Ramos (cell line): ENCODE data around the gene OTX1.
"Not testable (repeated sequence)": the region's sequence is repeated elsewhere in the genome, so short reads cannot be mapped to it uniquely, and the experiment has no call there.

ENCODE experiments used
- in situ Hi-C: fragments of 300-500 bp; cut with MboI; formaldehyde crosslinking; loops from one replicate; pipeline ENCODE4 v1.14.3; 2022; ENCODE audit warnings: low sequenced_read_pairs; ENCODE audit not compliant: unreplicated experiment

OTX1 gene

GRCh38 chr2:63058144-63058920 lies 7.7 kb downstream of the OTX1 start:
- in situ Hi-C loops = no loop called here

- in situ Hi-C loops = no loop called here
These were observed 8.5 kb downstream of the OTX1 start for GRCh38 chr2:63058921-63059792.

- in situ Hi-C loops = no loop called here
These were observed 9.3 kb downstream of the OTX1 start for GRCh38 chr2:63059793-63060471.

GRCh38 chr2:63060472-63060991 lies 9.9 kb downstream of the OTX1 start:
- in situ Hi-C loops = no loop called here

- in situ Hi-C loops = no loop called here
These were observed 13.6 kb downstream of the OTX1 start for GRCh38 chr2:63064197-63064596.

GRCh38 chr2:63064661-63065060 lies 14.0 kb downstream of the OTX1 start:
- in situ Hi-C loops = no loop called here

GRCh38 chr2:63066265-63066664 lies 15.6 kb downstream of the OTX1 start:
- in situ Hi-C loops = no loop called here

- in situ Hi-C loops = no loop called here
These were observed 16.2 kb downstream of the OTX1 start for GRCh38 chr2:63066838-63067237.

GRCh38 chr2:63071664-63072063 lies 21.0 kb downstream of the OTX1 start:
- in situ Hi-C loops = no loop called here

GRCh38 chr2:63073994-63074393 lies 23.4 kb downstream of the OTX1 start:
- in situ Hi-C loops = no loop called here

GRCh38 chr2:63074399-63074798 lies 23.8 kb downstream of the OTX1 start:
- in situ Hi-C loops = not testable (repeated sequence)

GRCh38 chr2:63078852-63079606 lies 28.4 kb downstream of the OTX1 start:
- in situ Hi-C loops = no loop called here

- in situ Hi-C loops = no loop called here
These were observed 30.8 kb downstream of the OTX1 start for GRCh38 chr2:63081404-63081803.

- in situ Hi-C loops = no loop called here
These were observed 36.1 kb downstream of the OTX1 start for GRCh38 chr2:63086687-63087086.

GRCh38 chr2:63092401-63092800 lies 41.8 kb downstream of the OTX1 start:
- in situ Hi-C loops = no loop called here

GRCh38 chr2:63092857-63093256 lies 42.2 kb downstream of the OTX1 start:
- in situ Hi-C loops = no loop called here

GRCh38 chr2:63093502-63093901 lies 42.9 kb downstream of the OTX1 start:
- in situ Hi-C loops = no loop called here

- in situ Hi-C loops = no loop called here
These were observed 45.9 kb downstream of the OTX1 start for GRCh38 chr2:63096491-63096890.

GRCh38 chr2:63099032-63099431 lies 48.4 kb downstream of the OTX1 start:
- in situ Hi-C loops = no loop called here

GRCh38 chr2:63101954-63102353 lies 51.3 kb downstream of the OTX1 start:
- in situ Hi-C loops = no loop called here
